ENCODE measurements around the gene YIF1B.
"Not testable (repeated sequence)": the region's sequence is repeated elsewhere in the genome, so short reads cannot be mapped to it uniquely, and the experiment has no call there.

Gene YIF1B

DNA sequence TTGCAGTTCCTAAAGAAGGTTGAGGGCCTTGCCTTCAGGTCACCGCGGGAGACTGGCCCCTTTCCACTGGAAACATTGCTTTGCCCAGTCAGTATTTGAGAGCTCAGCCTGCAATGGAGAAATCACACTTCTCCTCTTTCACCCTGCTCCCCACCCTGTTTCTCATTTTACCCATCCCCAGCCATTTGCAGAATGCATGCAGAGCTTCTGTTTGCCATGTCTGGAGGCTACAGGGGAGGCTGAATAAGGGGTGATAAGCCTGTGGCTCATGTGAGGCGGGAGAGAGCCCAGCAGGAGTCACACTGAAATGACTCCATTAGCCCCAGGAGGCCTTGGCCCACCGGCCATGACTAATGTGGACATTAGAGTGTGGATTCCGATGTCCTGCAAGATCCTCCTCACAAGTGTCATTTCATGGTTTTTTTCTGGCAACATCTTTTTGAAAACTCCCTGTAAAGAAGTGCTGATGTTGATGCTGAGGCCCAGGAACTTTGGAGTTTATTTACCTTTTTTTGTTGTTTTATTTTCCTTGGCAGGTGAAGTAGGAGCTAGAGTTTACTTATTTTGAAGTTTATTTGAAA is 45.1 kb downstream of the YIF1B start:
- no peak for DNase-seq

DNA sequence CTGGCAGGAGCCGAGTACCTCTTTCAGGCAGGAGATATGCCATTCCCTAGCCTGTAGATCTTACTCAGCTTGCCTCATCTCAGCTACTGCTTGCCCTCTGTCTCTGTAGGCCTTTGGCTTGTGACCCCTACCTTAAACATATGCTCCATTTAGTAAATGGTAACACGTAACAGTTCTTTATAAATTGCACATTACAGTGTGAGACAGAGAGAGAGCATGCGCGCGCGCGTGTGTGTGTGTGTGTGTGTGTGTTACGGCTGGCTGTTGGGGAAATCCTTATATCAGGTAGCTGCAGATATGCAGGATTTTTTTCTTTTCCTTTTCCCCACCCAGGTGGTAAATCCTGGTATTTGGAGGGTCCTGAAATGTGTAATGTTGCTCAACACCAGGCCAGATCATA is 47.2 kb downstream of the YIF1B start:
- no peak for DNase-seq

DNA sequence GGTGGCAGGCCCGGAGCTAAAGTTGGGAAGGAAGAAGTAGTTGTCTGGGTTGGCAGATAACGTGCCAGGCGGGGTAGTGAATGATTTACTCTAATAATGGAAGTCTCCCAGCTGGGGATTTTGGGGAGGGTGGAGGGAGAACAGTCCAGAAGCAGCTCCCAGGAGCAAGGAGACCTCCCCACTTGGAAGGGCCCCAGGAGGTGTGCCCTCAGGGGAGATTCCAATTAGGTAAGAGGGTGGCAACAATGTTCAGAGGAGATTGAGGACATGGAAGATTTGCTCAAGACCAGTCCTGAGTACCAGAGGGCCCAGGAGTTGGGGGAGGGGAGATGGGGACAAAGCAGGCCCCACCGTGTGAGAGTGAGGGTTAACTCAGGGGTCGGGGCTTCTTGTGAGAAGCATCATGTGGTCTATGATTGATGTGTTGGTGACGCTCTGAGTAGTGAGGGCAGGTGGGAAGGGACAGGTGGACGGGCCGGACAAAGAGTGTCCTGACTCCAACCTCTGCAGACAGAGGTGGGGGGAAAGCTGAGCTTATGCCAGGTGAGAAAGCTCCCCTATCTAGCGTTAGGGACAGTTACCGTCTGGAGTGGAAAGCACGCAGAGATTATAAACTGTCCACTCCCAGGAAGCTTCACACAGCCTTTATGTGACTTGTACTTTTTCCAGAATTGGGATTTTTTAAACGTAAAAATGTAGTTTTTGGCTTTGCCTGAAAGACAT is 47.8 kb downstream of the YIF1B start:
- DNase-seq, result no peak

DNA sequence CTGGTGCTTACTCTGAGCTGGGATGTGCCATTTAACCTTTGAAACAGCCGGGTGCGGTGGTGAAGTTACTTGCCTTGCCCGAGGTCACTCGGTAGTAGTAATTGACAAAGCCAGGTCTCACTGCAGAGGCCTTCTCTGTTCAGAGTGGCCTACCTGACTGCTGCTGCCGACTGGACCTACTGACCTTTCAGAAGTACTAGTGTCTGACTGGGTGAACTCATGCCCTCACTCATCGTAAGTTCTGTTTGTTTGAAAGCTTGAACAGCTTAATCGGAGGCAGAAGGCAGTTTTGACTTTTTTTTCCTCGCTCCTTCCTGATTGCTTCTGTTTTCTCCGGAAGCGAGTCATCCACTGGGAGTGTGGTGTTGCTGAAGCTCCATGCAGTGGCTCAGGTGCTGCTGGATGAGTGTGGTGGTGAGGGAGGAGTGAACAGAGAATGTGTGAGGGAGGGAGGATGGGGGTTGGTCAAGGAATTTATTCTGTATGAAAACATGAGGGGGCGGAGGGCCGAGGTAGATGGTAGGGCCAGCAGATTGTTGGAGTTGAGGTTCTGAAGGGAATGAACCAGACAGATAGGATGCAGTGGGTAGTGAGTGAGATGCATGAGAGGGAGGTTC is 48.7 kb downstream of the YIF1B start:
- DNase-seq, result no peak

DNA sequence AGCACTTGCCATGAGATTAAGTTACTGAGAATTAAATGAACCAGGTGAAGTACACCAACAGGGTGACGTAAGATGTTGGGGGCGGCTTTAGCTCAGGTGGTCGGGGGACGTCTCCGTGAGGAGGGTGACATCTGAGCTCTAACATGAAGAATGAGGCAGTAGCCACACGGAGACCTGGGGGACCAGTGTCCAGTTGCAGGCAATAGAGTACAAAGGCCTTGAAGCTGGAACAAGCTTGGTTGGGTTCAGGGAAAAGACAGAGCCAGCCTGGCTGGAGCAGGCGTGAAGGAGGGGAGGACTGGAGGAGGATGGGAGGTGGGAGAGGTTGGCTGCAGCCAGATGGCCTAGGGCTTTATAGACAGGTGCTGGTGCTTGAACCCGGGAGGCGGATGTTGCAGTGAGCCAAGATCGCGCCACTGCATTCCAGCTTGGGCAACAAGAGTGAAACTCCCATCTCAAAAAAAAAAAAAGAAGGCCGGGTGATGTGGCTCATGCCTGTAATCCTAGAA is 49.8 kb downstream of the YIF1B start:
- no peak for DNase-seq

DNA sequence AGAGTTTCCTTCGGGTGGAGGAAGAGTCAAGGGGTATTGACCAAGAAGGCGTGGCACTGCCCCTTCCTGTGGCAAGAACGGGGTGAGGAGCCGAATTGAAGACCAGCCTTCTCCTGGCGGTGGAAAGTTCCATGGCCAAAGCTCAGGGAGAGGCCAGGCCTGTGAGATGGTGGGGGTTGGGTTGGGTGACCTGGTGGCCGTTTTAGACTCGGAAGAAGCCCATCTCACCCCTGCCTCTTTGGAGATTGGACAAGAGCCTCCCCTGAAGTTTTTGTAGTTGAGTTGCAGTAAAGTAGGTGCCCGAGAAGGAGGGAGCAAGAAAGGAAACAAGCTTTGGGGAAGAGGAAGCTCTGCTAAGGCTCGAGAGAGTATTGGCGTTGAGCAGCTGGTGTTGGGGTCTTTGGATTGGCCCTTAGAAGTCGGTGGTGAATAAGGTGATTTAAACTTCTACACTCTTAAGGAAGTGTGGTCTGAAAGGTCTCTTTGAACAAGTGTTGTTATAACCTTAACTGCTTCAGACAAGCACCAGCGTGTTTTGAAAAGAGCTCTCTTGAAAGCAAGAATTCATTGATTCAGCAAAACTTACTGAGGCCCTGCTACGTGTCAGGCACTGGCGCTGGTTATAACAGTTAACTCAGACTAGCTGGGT is 50.4 kb downstream of the YIF1B start:
- DNase-seq, result no peak

DNA sequence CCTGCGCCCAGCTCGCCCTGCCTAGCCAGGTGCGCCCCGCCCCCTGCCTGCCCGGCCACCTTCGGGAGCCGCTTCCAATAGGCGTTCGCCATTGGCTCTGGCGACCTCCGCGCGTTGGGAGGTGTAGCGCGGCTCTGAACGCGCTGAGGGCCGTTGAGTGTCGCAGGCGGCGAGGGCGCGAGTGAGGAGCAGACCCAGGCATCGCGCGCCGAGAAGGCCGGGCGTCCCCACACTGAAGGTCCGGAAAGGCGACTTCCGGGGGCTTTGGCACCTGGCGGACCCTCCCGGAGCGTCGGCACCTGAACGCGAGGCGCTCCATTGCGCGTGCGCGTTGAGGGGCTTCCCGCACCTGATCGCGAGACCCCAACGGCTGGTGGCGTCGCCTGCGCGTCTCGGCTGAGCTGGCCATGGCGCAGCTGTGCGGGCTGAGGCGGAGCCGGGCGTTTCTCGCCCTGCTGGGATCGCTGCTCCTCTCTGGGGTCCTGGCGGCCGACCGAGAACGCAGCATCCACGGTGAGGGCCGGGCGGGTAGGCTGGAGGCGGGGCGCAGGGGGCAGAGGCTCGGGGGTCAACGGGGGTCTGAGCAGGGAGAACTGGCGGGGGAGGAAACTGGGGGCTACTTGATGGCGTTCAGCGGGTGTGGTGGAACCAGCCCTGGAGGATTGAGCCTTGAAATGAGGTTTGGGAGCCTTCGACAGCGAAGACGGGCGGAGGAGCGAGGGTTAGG is 51.1 kb downstream of the YIF1B start, which contains the start of gene SPINT2:
SPINT2 (plus strand) TSS at position 88 of the 727 bp plus-strand sequence; CDS start at position 408, 320 bp downstream.
- peak; percentile 26 for DNase-seq

DNA sequence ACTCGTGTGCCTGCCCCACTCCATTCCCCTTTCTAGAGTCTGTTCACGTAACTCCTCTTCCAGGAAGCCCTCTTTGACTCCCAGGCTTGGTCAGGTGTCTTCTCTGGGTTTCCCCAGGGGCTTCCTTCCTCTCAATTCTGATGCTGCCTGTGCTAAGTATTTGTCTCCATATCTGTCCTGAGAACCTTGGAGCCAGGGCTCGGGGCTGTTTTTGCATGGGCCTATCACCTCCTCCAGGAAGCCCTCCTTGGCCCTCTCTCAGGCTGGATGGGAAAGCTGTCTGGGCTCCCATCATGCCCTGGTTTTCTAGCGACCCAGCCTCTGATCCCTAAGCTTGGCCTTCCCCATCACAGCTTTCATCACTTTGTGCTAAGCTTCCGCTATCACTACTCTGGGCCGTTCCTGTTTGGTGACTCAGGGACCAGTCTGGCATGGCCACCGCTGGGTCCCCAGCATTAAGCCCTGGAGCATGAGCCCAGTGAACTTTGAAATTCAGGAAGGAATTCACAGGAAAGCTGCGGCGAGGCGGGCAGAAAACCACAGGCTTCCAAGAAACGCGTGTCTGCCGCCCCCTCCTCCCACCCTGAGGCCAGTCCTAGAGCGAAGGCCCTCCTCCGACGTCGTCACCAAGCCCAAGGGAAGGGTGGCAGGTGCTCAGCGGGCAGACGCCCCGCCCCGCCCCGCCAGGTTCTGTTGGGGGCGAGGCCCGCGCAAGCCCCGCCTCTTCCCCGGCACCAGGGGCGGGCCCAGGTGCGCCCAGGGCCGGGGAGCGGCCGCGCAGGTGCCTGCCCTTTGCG is 51.9 kb downstream of the YIF1B start:
- peak; percentile 61 for DNase-seq

DNA sequence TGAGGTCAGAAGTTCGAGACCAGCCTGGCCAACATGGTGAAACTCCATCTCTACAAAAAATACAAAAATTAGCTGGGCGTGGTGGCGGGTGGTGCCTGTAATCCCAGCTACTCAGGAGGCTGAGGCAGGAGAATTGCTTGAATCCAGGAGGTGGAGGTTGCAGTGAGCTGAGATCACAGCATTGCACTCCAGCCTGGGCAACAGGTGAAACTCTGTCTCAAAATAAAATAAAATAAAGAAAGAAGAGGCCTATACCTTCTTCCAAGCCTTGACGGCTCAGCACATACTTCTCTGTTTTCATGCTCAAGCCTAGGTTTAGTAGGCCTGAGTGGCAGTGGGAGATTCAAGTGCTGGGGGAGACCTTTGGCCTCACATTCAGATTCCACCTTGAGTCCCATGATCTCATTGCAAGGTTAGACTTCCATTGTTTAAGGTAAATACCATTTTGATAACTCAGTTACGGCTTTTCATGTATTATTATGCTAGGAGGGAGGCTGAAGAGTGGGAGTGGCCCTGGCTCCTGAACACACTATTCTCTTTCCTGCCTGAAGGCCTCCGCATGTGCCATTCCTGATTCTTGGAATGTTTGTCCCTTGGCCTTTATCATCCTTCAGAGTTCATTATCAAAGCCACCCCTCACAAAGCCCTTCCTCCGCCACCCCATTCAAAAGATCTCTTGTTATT is 53.0 kb downstream of the YIF1B start:
- DNase-seq, result no peak

DNA sequence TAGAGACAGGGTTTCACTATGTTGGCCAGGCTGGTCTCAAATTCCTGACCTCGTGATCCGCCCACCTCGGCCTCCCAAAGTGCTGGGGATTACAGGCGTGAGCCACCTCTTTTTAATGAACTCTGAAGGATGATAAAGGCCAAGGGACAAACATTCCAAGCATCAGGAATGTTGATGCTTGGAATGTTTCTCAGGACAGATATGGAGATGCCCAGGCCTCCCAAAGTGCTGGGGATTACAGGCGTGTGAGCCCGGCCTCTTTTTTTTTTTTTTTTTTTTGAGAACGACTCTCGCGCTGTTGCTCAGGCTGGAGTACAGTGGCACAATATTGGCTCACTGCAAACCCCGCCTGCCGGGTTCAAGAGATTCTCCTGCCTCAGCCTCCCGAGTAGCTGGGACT is 53.8 kb downstream of the YIF1B start:
- DNase-seq, result not testable (repeated sequence)

DNA sequence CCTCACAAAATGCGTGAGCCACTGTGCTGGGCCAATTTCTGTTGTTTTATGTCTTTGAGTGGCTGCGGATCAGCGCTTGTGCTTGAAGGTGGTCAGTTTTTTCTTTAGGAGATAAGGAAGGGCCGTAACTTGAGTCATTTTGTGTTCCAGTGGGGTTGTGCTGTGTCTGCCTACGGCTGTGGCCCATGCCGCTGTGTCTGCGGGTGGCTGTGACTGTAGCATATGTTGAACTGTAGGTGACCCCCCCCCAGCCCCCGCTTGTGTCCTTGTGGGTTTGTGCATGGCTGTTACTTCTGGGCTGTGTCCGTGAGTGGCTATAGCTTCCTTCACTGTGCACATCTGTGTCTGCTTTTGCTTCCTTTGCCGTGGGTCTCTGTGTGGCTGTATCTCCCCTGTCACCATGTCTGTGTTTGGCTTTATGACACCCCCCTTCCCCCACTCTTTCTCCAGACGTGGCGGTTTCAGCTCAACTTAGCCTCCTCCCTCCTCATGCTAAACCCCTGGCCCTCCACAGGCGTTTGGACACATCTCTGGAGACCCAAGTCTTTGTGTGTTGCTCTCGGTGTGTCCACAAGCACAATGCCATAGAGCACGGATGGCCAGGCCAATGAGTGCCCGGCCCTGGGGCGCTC is 60.2 kb downstream of the YIF1B start:
- DNase-seq, result no peak

DNA sequence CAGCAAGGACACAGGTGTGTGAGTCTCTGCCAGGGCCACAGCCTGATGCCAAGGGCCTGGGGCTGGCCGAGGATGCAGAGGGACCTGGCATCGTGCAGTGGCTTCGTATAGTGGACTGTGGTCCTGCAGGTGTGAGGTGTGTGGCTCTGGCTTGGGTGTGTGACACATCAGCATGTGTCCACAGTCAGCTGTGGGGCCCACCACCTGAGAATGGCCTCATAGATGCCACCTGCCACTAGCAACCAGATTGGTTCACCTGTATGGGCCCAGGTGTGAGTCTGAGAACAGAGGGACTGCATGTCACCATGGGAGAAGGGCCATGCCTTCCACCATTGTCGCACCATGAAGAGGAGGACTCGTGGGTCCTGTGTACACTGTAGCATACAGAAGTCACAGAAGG is 62.0 kb downstream of the YIF1B start:
- no peak for DNase-seq

Measured in activated CD4-positive, alpha-beta T cell treated with anti-CD3 and anti-CD28 coated beads for 1 hour (primary cell).